HEK293 (cell line): ENCODE results near the gene CDT1.
A peak's percentile ranks its signal among the peaks of the same experiment; 100 is the strongest.

Source experiments
- GFI1B ChIP-seq: fragments of 450-650 bp; formaldehyde crosslinking; IDR thresholded peaks from 2 replicates; pipeline ENCODE4 v1.5.1; 2016; ENCODE audit warnings: missing biosample characterization, missing genetic modification characterization
- GLIS2 ChIP-seq: fragments of 450-650 bp; formaldehyde crosslinking; IDR thresholded peaks from 2 replicates; pipeline ENCODE4 v1.5.1; 2016; ENCODE audit warnings: missing biosample characterization, missing genetic modification characterization
- KLF16 ChIP-seq: fragments of 450-650 bp; formaldehyde crosslinking; IDR thresholded peaks from 2 replicates; pipeline ENCODE4 v1.5.1; 2017; ENCODE audit warnings: missing biosample characterization, missing genetic modification characterization
- PBX3 ChIP-seq: sonication (generic); formaldehyde crosslinking; IDR thresholded peaks from 2 replicates; pipeline ENCODE4 v1.8.1; 2022; ENCODE audit warnings: mild to moderate bottlenecking, moderate library complexity, missing genetic modification reagents
- TCF7L2 ChIP-seq: IDR thresholded peaks from 2 replicates; pipeline ENCODE4 v1.6.1; 2011; ENCODE audit warnings: low read depth, mild to moderate bottlenecking, inconsistent platforms, low read length, moderate library complexity, borderline replicate concordance
- TRIM28 ChIP-seq: IDR thresholded peaks from 2 replicates; pipeline ENCODE4 v1.6.1; 2011; ENCODE audit warnings: low read length, control low read depth, borderline replicate concordance
- ZFHX2 ChIP-seq: fragments of 450-650 bp; formaldehyde crosslinking; conservative IDR thresholded peaks from 2 replicates; pipeline ENCODE4 v1.5.1; 2016; ENCODE audit warnings: missing biosample characterization, missing genetic modification characterization
- ZFP41 ChIP-seq: fragments of 450-650 bp; formaldehyde crosslinking; IDR thresholded peaks from 2 replicates; pipeline ENCODE4 v1.5.1; 2016; ENCODE audit warnings: missing biosample characterization, missing genetic modification characterization, borderline replicate concordance
- ZNF146 ChIP-seq: fragments of 450-650 bp; formaldehyde crosslinking; IDR thresholded peaks from 2 replicates; pipeline ENCODE4 v1.5.1; 2016; ENCODE audit warnings: missing biosample characterization, missing genetic modification characterization
- ZNF169 ChIP-seq: fragments of 450-650 bp; formaldehyde crosslinking; IDR thresholded peaks from 2 replicates; pipeline ENCODE4 v1.5.1; 2016; ENCODE audit warnings: missing biosample characterization, missing genetic modification characterization
- ZNF18 ChIP-seq: fragments of 450-650 bp; formaldehyde crosslinking; IDR thresholded peaks from 2 replicates; pipeline ENCODE4 v1.5.1; 2016; ENCODE audit warnings: missing biosample characterization, missing genetic modification characterization
- ZNF2 ChIP-seq: fragments of 450-650 bp; formaldehyde crosslinking; IDR thresholded peaks from 2 replicates; pipeline ENCODE4 v1.5.1; 2016; ENCODE audit warnings: missing biosample characterization, missing genetic modification characterization
- ZNF311 ChIP-seq: fragments of 450-650 bp; formaldehyde crosslinking; IDR thresholded peaks from 2 replicates; pipeline ENCODE4 v1.5.1; 2017; ENCODE audit warnings: missing biosample characterization, missing genetic modification characterization, borderline replicate concordance
- ZNF423 ChIP-seq: fragments of 450-650 bp; formaldehyde crosslinking; IDR thresholded peaks from 2 replicates; pipeline ENCODE4 v1.5.1; 2016; ENCODE audit warnings: missing biosample characterization, missing genetic modification characterization
- ZNF433 ChIP-seq: fragments of 450-650 bp; formaldehyde crosslinking; IDR thresholded peaks from 2 replicates; pipeline ENCODE4 v1.5.1; 2016; ENCODE audit warnings: missing biosample characterization, missing genetic modification characterization, low read depth
- ZNF544 ChIP-seq: fragments of 450-650 bp; formaldehyde crosslinking; IDR thresholded peaks from 2 replicates; pipeline ENCODE4 v1.5.0; 2017; ENCODE audit warnings: missing biosample characterization, missing genetic modification characterization
- ZNF558 ChIP-seq: fragments of 450-650 bp; formaldehyde crosslinking; IDR thresholded peaks from 2 replicates; pipeline ENCODE4 v1.5.1; 2016; ENCODE audit warnings: missing biosample characterization, missing genetic modification characterization
- ZNF629 ChIP-seq: fragments of 450-650 bp; formaldehyde crosslinking; IDR thresholded peaks from 2 replicates; pipeline ENCODE4 v1.5.1; 2017; ENCODE audit warnings: missing biosample characterization, missing genetic modification characterization
- ZNF670 ChIP-seq: fragments of 450-650 bp; formaldehyde crosslinking; IDR thresholded peaks from 2 replicates; pipeline ENCODE4 v1.5.1; 2016; ENCODE audit warnings: missing biosample characterization, missing genetic modification characterization, low read depth
- ZNF747 ChIP-seq: fragments of 450-650 bp; formaldehyde crosslinking; IDR thresholded peaks from 2 replicates; pipeline ENCODE4 v1.5.1; 2016; ENCODE audit warnings: missing biosample characterization, missing genetic modification characterization
- ZNF777 ChIP-seq: fragments of 450-650 bp; formaldehyde crosslinking; IDR thresholded peaks from 2 replicates; pipeline ENCODE4 v1.5.1; 2017; ENCODE audit warnings: missing biosample characterization, missing genetic modification characterization, borderline replicate concordance
- TF ChIP-seq, protein P1 (sequence below): fragments of 450-650 bp; formaldehyde crosslinking; IDR thresholded peaks from 2 replicates; pipeline ENCODE4 v1.5.1; 2017; ENCODE audit warnings: missing biosample characterization, missing genetic modification characterization
- TF ChIP-seq, protein P2 (sequence below): fragments of 450-650 bp; formaldehyde crosslinking; IDR thresholded peaks from 2 replicates; pipeline ENCODE4 v1.5.0; 2017; ENCODE audit warnings: missing biosample characterization, missing genetic modification characterization, borderline replicate concordance
- TF ChIP-seq, protein P3 (sequence below): fragments of 450-650 bp; formaldehyde crosslinking; IDR thresholded peaks from 2 replicates; pipeline ENCODE4 v1.5.1; 2017; ENCODE audit warnings: missing biosample characterization, missing genetic modification characterization
- TF ChIP-seq, protein P4 (sequence below): fragments of 450-650 bp; formaldehyde crosslinking; conservative IDR thresholded peaks from 2 replicates; pipeline ENCODE4 v1.5.1; 2016; ENCODE audit warnings: low read depth, missing biosample characterization, missing genetic modification characterization

The CDT1 gene

DNA sequence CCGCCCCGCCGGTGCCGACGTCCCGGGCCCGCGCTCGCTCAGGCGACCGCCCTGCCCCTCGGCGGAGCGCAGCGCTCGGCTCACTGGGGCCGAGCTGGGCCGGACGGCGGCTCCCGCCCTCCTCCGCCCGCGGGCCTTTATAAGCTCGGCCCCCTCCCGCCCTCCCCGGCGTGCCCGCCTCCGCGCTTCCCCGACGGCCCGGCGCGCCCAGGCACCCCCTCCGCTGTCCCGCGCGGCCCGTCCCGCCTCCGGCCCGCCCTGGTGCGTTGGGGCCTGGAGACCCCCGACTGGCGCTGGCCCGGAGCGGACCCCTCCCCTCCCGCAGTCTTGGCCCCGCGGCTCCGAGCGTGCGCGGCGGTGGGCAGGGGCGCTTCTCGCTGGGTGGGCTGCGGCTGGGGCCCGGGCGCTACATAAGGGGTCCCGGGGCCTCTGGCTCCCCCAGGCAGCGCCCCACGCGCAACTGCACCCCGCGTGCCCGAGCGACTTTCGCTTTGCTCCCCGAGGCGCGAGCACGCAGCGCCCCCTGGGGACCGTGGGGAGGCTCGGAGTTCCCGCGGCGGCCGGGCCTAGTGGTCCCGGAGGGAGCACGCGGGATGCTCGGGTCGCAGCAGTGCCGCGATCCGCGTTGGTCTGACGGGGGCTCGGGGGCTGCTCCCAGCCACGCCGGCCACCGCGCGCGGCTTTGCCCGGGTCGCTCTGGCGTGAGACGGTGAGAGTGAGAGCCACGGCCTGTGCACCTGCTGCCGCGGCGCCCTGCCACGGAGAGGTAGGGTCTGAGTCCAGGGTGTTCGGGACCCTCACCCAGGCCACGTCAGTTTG, 18.3 kb upstream of the CDT1 start, which contains the start of gene PIEZO1 (continued):
- TF ChIP-seq ZNF629 (tag by site-specific recombination), result no peak
- no peak for TF ChIP-seq ZNF169
- no peak for TF ChIP-seq ZNF433 (tag by site-specific recombination)
- TF ChIP-seq GFI1B, result no peak
- peak; percentile 35; the same call in 1 of the 2 replicates for TF ChIP-seq ZNF777
- TF ChIP-seq, protein P1, sequence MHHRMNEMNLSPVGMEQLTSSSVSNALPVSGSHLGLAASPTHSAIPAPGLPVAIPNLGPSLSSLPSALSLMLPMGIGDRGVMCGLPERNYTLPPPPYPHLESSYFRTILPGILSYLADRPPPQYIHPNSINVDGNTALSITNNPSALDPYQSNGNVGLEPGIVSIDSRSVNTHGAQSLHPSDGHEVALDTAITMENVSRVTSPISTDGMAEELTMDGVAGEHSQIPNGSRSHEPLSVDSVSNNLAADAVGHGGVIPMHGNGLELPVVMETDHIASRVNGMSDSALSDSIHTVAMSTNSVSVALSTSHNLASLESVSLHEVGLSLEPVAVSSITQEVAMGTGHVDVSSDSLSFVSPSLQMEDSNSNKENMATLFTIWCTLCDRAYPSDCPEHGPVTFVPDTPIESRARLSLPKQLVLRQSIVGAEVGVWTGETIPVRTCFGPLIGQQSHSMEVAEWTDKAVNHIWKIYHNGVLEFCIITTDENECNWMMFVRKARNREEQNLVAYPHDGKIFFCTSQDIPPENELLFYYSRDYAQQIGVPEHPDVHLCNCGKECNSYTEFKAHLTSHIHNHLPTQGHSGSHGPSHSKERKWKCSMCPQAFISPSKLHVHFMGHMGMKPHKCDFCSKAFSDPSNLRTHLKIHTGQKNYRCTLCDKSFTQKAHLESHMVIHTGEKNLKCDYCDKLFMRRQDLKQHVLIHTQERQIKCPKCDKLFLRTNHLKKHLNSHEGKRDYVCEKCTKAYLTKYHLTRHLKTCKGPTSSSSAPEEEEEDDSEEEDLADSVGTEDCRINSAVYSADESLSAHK, result 0 out of 2 replicates have a peak, but pooled peaks have one; percentile 11
- TF ChIP-seq, protein P2, sequence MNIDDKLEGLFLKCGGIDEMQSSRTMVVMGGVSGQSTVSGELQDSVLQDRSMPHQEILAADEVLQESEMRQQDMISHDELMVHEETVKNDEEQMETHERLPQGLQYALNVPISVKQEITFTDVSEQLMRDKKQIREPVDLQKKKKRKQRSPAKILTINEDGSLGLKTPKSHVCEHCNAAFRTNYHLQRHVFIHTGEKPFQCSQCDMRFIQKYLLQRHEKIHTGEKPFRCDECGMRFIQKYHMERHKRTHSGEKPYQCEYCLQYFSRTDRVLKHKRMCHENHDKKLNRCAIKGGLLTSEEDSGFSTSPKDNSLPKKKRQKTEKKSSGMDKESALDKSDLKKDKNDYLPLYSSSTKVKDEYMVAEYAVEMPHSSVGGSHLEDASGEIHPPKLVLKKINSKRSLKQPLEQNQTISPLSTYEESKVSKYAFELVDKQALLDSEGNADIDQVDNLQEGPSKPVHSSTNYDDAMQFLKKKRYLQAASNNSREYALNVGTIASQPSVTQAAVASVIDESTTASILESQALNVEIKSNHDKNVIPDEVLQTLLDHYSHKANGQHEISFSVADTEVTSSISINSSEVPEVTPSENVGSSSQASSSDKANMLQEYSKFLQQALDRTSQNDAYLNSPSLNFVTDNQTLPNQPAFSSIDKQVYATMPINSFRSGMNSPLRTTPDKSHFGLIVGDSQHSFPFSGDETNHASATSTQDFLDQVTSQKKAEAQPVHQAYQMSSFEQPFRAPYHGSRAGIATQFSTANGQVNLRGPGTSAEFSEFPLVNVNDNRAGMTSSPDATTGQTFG (tag by site-specific recombination), result no peak
- TF ChIP-seq ZNF423 (tag by site-specific recombination), result peak; percentile 66; the same call in 1 of the 2 replicates
- no peak for TF ChIP-seq ZNF747 (tag by site-specific recombination)
- TF ChIP-seq, protein P3, sequence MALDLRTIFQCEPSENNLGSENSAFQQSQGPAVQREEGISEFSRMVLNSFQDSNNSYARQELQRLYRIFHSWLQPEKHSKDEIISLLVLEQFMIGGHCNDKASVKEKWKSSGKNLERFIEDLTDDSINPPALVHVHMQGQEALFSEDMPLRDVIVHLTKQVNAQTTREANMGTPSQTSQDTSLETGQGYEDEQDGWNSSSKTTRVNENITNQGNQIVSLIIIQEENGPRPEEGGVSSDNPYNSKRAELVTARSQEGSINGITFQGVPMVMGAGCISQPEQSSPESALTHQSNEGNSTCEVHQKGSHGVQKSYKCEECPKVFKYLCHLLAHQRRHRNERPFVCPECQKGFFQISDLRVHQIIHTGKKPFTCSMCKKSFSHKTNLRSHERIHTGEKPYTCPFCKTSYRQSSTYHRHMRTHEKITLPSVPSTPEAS, result no peak
- TF ChIP-seq ZNF146 (tag by site-specific recombination), result no peak
- no peak for TF ChIP-seq ZNF558 (tag by site-specific recombination)
- TF ChIP-seq, protein P4, sequence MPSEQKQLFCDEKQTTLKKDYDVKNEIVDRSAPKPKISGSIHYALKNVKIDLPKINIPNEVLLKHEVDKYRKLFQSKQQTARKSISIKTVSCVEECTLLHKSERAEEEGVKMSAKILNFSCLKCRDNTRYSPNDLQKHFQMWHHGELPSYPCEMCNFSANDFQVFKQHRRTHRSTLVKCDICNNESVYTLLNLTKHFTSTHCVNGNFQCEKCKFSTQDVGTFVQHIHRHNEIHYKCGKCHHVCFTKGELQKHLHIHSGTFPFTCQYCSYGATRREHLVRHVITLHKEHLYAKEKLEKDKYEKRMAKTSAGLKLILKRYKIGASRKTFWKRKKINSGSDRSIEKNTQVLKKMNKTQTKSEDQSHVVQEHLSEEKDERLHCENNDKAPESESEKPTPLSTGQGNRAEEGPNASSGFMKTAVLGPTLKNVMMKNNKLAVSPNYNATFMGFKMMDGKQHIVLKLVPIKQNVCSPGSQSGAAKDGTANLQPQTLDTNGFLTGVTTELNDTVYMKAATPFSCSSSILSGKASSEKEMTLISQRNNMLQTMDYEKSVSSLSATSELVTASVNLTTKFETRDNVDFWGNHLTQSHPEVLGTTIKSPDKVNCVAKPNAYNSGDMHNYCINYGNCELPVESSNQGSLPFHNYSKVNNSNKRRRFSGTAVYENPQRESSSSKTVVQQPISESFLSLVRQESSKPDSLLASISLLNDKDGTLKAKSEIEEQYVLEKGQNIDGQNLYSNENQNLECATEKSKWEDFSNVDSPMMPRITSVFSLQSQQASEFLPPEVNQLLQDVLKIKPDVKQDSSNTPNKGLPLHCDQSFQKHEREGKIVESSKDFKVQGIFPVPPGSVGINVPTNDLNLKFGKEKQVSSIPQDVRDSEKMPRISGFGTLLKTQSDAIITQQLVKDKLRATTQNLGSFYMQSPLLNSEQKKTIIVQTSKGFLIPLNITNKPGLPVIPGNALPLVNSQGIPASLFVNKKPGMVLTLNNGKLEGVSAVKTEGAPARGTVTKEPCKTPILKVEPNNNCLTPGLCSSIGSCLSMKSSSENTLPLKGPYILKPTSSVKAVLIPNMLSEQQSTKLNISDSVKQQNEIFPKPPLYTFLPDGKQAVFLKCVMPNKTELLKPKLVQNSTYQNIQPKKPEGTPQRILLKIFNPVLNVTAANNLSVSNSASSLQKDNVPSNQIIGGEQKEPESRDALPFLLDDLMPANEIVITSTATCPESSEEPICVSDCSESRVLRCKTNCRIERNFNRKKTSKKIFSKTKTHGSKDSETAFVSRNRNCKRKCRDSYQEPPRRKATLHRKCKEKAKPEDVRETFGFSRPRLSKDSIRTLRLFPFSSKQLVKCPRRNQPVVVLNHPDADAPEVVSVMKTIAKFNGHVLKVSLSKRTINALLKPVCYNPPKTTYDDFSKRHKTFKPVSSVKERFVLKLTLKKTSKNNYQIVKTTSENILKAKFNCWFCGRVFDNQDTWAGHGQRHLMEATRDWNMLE, result no peak
- peak; percentile 82 for TF ChIP-seq GLIS2 (tag by site-specific recombination)
- TF ChIP-seq ZNF544 (tag by site-specific recombination), result no peak
- TF ChIP-seq PBX3, result 0 out of 2 replicates have a peak, but pooled peaks have one; percentile 24
- TF ChIP-seq ZFHX2, result peak; percentile 21; the same call in 1 of the 2 replicates
- no peak for TF ChIP-seq TCF7L2
- no peak for TF ChIP-seq TRIM28
- TF ChIP-seq ZNF670 (tag by site-specific recombination), result no peak
- TF ChIP-seq ZNF311 (tag by site-specific recombination), result no peak
- TF ChIP-seq ZNF2 (tag by site-specific recombination), result peak; percentile 78; the same call in 1 of the 2 replicates
- peak; percentile 34; the same call in 1 of the 2 replicates for TF ChIP-seq KLF16
- TF ChIP-seq ZFP41 (tag by site-specific recombination), result no peak
- no peak for TF ChIP-seq ZNF18 (tag by site-specific recombination)
